HG03139 (cell line): Measurements from ENCODE around the gene PRSS8.
"Not testable (repeated sequence)": the region's sequence is repeated elsewhere in the genome, so short reads cannot be mapped to it uniquely, and the experiment has no call there.

Source experiments
- ATAC-seq: cut with Tn5 transposase; IDR thresholded peaks from one replicate; pipeline ENCODE4 v1.9.1; 2021; ENCODE audit not compliant: unreplicated experiment

Gene PRSS8

DNA sequence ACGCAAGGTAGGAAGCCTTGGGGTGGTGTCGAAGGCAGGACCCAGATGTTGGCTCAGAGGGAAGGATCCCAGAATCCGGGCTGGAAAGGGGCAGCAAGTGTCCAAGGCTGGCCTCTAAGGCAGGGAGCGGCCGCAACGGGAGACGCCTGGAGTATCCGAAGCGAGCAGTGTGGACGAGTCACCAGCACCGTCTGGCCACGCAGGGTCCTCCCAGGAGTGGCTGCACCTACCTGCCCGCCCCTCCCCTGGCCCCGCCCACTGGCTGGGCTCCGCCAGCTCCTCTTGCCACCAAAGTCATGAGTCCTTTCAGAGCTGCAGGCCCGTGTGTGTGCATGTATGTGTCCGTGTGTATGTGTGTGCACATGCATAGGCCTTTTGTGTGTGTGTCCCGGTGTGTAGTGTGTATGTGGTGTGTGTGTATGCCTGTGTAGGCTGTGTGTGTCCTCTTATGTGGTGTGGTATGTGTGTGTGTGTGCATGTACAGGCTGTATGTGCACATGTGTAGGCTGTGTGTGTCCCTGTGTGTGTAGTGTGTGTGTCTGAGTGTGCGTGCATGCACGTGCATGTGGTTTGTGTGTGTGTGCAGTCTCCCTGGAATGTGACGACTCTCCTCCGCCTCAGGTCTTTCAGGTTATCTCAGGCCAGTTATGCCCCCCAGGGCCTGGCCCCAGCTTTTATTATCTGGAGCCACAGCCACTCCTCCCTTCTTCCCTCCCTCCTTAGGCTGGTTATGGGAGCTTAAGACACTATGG lies at the start of gene PRSS8:
Gene PRSS8, minus strand, starts transcription at position 193 of the 752 bp plus-strand sequence. CDS start 229 bp downstream, outside the sequence.
- no peak for ATAC-seq

GRCh38 chr16:31184888-31185287 lies 49.4 kb upstream of the PRSS8 start:
- no peak for ATAC-seq

DNA sequence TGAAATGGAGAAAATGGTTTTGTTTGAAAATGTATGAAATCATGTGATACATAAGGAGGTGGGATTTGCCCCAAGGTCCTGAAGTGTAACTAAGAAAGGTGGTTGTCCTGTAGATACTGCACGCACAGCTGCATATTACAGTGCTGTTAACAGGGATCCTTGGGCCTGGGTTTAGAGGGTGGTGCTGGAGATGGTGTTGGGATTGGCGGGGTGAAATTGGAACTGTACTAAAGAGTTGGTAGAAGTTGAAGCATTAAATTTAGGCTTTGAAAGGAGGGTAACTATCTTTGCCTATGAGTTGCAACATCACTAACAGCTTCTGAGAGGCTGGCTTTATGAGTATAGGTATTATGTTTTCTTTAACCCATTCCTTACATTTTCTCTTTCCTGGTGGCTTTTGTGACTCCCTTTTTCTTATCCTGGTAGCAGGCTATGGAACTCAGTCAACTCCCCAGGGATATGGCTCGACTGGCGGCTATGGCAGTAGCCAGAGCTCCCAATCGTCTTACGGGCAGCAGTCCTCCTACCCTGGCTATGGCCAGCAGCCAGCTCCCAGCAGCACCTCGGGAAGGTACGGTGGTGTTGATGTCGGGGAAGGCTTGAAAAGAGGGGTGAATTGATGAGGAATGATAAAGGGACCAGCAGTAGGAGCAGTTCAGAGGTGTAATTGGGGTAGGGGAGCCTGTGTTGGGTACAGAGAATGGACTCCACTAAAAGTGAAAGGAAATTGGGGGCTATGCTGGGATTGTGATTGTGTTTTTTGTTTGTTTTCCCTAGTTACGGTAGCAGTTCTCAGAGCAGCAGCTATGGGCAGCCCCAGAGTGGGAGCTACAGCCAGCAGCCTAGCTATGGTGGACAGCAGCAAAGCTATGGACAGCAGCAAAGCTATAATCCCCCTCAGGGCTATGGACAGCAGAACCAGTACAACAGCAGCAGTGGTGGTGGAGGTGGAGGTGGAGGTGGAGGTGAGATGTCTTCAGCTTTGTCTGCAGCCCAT lies 48.2 kb upstream of the PRSS8 start:
- ATAC-seq: no peak

DNA sequence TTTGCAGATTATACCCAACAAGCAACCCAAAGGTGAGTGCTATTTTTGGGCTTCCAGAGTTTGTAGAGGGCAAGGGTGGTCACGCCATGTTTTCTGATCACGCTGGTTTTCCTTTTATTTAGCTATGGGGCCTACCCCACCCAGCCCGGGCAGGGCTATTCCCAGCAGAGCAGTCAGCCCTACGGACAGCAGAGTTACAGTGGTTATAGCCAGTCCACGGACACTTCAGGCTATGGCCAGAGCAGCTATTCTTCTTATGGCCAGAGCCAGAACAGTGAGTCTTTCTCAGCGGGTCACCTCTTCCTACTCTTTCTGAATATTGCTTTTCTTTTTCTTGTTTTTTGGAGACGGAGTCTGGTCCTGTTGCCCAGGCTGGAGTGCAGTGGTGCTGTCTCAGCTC lies 46.9 kb upstream of the PRSS8 start:
- no peak for ATAC-seq

- ATAC-seq: no peak
Measured at GRCh38 chr16:31181102-31181830, 45.7 kb upstream of the PRSS8 start.

DNA sequence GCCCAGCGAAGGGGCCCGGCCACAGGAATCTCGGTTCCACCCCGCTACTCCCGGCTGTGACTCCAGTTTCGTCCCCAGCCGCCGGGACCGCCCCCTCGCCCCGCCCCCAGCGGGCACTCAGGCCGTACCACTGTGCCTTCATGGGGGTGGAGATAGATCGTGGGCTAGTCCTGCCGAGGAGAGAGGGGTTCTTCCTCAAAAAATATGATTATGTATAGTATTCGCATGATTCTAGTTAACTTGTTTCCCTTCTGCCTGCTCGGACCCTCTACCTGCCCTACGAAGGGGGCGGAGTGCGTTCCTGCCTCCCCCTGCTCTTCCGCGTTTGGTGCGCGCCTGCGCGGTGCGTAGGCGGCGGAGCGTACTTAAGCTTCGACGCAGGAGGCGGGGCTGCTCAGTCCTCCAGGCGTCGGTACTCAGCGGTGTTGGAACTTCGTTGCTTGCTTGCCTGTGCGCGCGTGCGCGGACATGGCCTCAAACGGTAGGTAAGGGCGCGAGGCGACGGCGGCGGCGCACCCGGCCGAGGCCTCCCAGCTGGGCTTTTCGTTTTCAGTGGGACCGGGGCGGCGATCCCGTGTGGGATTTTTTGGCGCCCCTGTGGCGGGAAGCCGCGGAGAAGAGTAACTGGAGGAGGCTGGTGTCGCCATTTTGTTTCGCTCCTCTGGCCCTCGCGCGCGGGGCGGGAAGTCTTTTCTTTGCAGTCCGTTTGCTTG lies 44.4 kb upstream of the PRSS8 start, which contains the start of gene FUS:
Gene FUS, plus strand, starts transcription at position 393 of the 713 bp plus-strand sequence. Its CDS starts 76 bp downstream, at position 469.
- ATAC-seq: peak; percentile 42

DNA sequence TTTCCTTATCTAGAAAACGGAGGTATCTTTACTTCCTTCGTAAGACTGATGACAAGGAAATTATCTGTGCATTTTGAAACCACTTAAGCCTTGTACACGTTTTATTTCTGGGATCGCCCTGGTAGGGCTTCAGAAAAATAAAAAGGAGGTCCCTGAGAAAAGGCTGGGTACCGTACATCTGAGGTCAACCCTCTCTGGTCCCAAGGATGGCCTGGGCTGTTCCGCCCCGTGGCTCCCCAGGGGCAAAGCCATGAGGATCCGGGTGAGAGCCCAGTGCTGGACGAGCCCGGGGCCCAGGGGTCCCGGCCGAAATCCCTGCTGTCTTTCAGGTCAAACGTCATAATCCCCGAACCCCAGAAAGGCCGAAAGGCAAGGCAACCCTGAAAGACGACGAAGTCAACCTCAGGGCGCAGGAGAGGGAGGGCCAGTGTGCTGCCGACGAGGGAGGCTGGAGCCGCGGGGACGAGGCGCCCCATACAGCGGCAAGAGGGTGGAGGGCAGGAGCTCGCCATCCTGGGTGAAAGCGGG lies 43.8 kb upstream of the PRSS8 start:
- peak; percentile 0 for ATAC-seq

GRCh38 chr16:31177136-31177535 lies 41.6 kb upstream of the PRSS8 start:
- ATAC-seq: no peak

GRCh38 chr16:31170048-31170447 lies 34.5 kb upstream of the PRSS8 start:
- not testable (repeated sequence) for ATAC-seq

- no peak for ATAC-seq
Measured at GRCh38 chr16:31168848-31169247, 33.3 kb upstream of the PRSS8 start.

GRCh38 chr16:31167315-31167714 lies 31.8 kb upstream of the PRSS8 start:
- ATAC-seq: no peak

GRCh38 chr16:31157136-31157535 lies 21.6 kb upstream of the PRSS8 start:
- ATAC-seq: no peak

GRCh38 chr16:31150976-31151375 lies 15.4 kb upstream of the PRSS8 start:
- ATAC-seq: not testable (repeated sequence)

- ATAC-seq: no peak
Measured at GRCh38 chr16:31149894-31150890, 14.7 kb upstream of the PRSS8 start, which contains the start of gene PRSS36. Gene PRSS36 (minus strand): TSS chr16:31150066. CDS start chr16:31150035, 31 bp downstream.

DNA sequence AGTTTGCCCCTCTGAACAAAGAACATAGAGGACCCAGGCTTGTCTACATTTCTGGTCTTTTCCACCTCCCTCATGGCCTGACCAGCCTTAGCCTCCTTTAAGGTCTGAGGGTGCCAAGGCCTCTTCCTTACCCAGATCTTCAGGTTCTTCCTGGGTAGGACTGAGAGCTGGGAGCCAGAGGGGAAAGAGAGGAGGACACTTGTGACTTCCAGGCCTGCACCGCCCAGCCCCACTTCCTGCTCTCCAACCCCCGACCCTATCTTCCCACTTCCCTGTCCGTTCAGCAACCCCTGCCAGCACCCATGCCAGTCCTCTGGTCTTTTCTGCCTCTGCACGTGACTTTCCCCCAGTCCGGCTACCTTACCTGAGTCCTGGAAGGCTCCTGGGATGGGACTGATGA lies 13.8 kb upstream of the PRSS8 start:
- no peak for ATAC-seq

DNA sequence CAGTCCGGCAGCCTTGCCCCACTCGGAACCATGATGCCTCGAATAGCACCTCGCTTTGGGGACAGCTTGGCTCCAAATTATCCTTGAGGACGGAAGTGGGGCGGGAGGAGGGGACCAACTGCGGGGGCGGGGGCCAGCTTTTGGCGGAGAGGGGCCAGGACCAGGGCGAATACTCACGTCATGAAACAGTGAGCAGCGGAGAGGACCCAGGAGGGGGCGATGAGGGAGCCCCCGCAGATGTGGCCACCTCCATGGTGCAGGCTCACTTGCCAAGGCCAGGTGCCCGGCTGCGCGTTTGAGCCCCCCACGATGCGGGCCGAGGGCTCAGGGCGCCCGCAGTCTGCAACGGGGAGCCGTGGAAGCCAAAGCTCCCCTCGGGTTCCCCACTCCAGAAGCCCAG lies 13.4 kb upstream of the PRSS8 start:
- no peak for ATAC-seq

- no peak for ATAC-seq
Measured at GRCh38 chr16:31148281-31148728, 12.8 kb upstream of the PRSS8 start.

- ATAC-seq: no peak
Measured at GRCh38 chr16:31147574-31147973, 12.0 kb upstream of the PRSS8 start.
